PC-9 (cell line): ENCODE results near the gene OGFOD2. TPM values are rescaled to one million over a fixed set of nuclear protein-coding genes. Genes with fewer than 3 reads are reported as not detected.

ENCODE experiments used
- BruUV-seq: library from RNA; stranded (reverse); fragments of 400-500 nt; replicated peaks from 2 replicates; lab custom pipeline; 2021; lab: Mats Ljungman, UMichigan
- CTCF ChIA-PET: fragments of 300-600 bp; sonication (Branson Sonifier 250); formaldehyde crosslinking; loops from one replicate; lab custom pipeline; 2022; ENCODE audit warnings: antibody characterized with exemption; lab: Charles Lee
- POLR2A ChIA-PET: fragments of 300-600 bp; sonication (Branson Sonifier 250); formaldehyde crosslinking; loops from one replicate; lab custom pipeline; 2022; ENCODE audit warnings: antibody characterized with exemption; ENCODE audit not compliant: unreplicated experiment; lab: Charles Lee
- DNase-seq, 2 experiments: peaks; one replicate each; pipeline versions ENCODE4 v3.0.0 to v3.0.0-alpha.2; 2015 to 2022; ENCODE audit warnings: mixed read lengths in 1 of 2
- H2AFZ ChIP-seq: fragments of 200-600 bp; sonication (generic); 2 replicates; pipeline ENCODE4 v1.8.1; 2017; ENCODE audit warnings: antibody characterized with exemption
- H3F3A ChIP-seq: fragments of 200-600 bp; sonication (generic); 2 replicates; pipeline ENCODE4 v1.8.1; 2017; ENCODE audit warnings: antibody characterized with exemption, mild to moderate bottlenecking, low read depth; ENCODE audit not compliant: insufficient read depth
- H3K27ac ChIP-seq: fragments of 200-600 bp; sonication (generic); 2 replicates; pipeline ENCODE4 v1.6.1; 2016; ENCODE audit warnings: mixed run types
- H3K27me3 ChIP-seq: fragments of 200-600 bp; sonication (generic); 2 replicates; pipeline ENCODE4 v1.6.1; 2016; ENCODE audit warnings: low read depth, mixed run types; ENCODE audit not compliant: insufficient read depth
- H3K36me3 ChIP-seq: fragments of 200-600 bp; sonication (generic); 2 replicates; pipeline ENCODE4 v1.6.1; 2016; ENCODE audit warnings: low read depth, mixed run types
- H3K4me1 ChIP-seq: fragments of 200-600 bp; sonication (generic); replicated peaks from 2 replicates; pipeline ENCODE4 v1.6.1; 2016; ENCODE audit warnings: mixed run types; ENCODE audit not compliant: insufficient read depth
- H3K4me2 ChIP-seq: fragments of 200-600 bp; sonication (generic); 2 replicates; pipeline ENCODE4 v1.6.1; 2017; ENCODE audit warnings: mixed run types
- H3K4me3 ChIP-seq: fragments of 200-600 bp; sonication (generic); 2 replicates; pipeline ENCODE4 v1.6.1; 2016; ENCODE audit warnings: mixed run types
- H3K79me2 ChIP-seq: fragments of 200-600 bp; sonication (generic); 2 replicates; pipeline ENCODE4 v1.6.1; 2017; ENCODE audit warnings: low read depth, mixed run types
- H3K9me2 ChIP-seq: fragments of 200-600 bp; sonication (generic); 2 replicates; pipeline ENCODE4 v1.8.1; 2017; ENCODE audit warnings: mild to moderate bottlenecking; ENCODE audit not compliant: insufficient read depth
- H3K9me3 ChIP-seq: fragments of 200-600 bp; sonication (generic); 2 replicates; pipeline ENCODE4 v1.8.1; 2016; ENCODE audit warnings: low read depth; ENCODE audit not compliant: insufficient read depth
- H4K20me1 ChIP-seq: fragments of 200-600 bp; sonication (generic); 2 replicates; pipeline ENCODE4 v1.8.1; 2017; ENCODE audit not compliant: insufficient read depth
- EZH2 ChIP-seq: fragments of 200-600 bp; sonication (generic); IDR thresholded peaks from 2 replicates; pipeline ENCODE4 v1.8.0; 2017; ENCODE audit warnings: antibody characterized with exemption, low read depth
- intact Hi-C: fragments of 100-400 bp; cut with micrococcal nuclease; formaldehyde crosslinking; loops from one replicate; pipeline ENCODE4 v1.10.0; 2022; ENCODE audit not compliant: unreplicated experiment
- total RNA-seq: library from RNA; stranded (reverse); gene quantifications from 2 replicates; pipeline ENCODE4 v1.2.3, GENCODE V29; 2021
- TF ChIP-seq, protein P1 (sequence below): fragments of 200-600 bp; sonication (generic); conservative IDR thresholded peaks from 2 replicates; pipeline ENCODE4 v1.6.1; 2017; ENCODE audit warnings: mixed run types, antibody characterized with exemption, mild to moderate bottlenecking, moderate library complexity

OGFOD2 gene
- total RNA-seq, 1 experiment from 2014 or later = 33.5 TPM

DNA sequence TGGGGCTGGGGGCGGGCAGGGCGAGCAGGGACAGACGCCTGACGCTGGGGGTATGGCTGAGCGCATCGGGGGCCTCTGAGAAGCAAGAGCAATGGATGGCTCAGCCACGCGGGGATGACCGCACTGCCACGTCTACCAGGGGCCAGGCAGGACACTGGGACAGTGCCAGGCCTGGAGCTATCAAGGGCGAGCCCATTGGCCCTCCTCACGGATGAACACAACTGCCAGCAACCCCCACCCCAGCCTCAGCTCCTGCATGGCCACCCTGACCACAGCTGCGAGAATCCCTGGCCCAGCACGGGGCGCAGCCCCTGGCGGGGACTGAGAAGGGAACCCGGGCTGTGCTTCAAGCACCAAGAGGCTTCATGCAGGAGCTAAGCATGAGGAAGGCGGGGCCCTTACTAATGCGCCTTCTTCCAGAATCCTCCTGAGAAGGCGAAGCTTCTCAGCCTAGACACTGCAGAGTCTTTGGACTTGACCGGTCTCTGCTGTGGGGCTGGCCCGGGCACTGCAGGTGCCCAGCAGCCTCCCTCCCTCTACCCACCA lies 14.9 kb downstream of the OGFOD2 start:
- Histone ChIP-seq H3K4me1 (no peaks in the 10 kb centered on the region), H3K4me2 (no peak overlapping the region), H3K27ac (no peak overlapping the region), H2AFZ (no peak overlapping the region), H3K36me3 (no peaks in the 10 kb centered on the region), H3K9me3 (no peaks in the 10 kb centered on the region), H4K20me1 (no peaks in the 10 kb centered on the region), H3F3A (no peaks in the 10 kb centered on the region), H3K79me2 (no peaks in the 10 kb centered on the region), H3K27me3 (no peaks in the 10 kb centered on the region), H3K9me2 (no peaks in the 10 kb centered on the region), H3K4me3 (no peak overlapping the region)
- no peak for DNase-seq
- POLR2A ChIA-PET = no interaction called here
- CTCF ChIA-PET = interaction anchor here (0.7 kb wide), 1 partner anchor 212 kb away, joined by 3 read pairs; no protein-coding TSS in a partner anchor
- intact Hi-C loops = loop anchor here (10.0 kb wide), 1 partner anchor 175 kb away; no protein-coding TSS in a partner anchor
- no TSS peak for BruUV-seq
- TF ChIP-seq, protein P1, sequence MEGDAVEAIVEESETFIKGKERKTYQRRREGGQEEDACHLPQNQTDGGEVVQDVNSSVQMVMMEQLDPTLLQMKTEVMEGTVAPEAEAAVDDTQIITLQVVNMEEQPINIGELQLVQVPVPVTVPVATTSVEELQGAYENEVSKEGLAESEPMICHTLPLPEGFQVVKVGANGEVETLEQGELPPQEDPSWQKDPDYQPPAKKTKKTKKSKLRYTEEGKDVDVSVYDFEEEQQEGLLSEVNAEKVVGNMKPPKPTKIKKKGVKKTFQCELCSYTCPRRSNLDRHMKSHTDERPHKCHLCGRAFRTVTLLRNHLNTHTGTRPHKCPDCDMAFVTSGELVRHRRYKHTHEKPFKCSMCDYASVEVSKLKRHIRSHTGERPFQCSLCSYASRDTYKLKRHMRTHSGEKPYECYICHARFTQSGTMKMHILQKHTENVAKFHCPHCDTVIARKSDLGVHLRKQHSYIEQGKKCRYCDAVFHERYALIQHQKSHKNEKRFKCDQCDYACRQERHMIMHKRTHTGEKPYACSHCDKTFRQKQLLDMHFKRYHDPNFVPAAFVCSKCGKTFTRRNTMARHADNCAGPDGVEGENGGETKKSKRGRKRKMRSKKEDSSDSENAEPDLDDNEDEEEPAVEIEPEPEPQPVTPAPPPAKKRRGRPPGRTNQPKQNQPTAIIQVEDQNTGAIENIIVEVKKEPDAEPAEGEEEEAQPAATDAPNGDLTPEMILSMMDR = no peak
- no peak for TF ChIP-seq EZH2

DNA sequence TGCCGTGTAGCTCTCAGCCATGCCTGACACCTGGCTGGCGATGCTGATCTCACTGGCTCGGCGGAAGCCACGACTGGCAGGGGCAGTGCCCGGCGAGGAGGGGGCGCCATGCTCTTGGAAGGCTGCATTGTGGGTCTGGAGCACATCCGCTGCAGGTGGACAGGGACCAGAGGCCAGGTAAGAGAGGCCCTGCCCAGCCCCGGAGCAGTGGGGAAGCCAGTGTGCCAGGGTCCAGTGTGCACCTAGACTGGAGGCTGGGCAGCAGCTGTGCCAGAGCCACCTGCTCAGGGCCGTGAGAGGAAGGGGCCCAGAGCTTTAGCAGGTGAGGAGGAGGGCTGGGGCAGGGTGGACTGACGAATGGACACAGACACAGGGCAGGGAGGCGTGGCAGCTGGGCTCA lies 15.5 kb downstream of the OGFOD2 start:
- H3F3A ChIP-seq = no peaks in the 10 kb centered on the region
- TF ChIP-seq, protein P1 = no peak
- TF ChIP-seq EZH2 = no peak
- no peak overlapping the region for H3K4me3 ChIP-seq
- no peaks in the 10 kb centered on the region for H4K20me1 ChIP-seq
- H2AFZ ChIP-seq = no peak overlapping the region
- no peaks in the 10 kb centered on the region for H3K9me2 ChIP-seq
- CTCF ChIA-PET = interaction anchor here (0.7 kb wide), 1 partner anchor 211 kb away, joined by 3 read pairs; no protein-coding TSS in a partner anchor
- no peaks in the 10 kb centered on the region for H3K9me3 ChIP-seq
- no peaks in the 10 kb centered on the region for H3K36me3 ChIP-seq
- BruUV-seq = no TSS peak
- POLR2A ChIA-PET = no interaction called here
- no peak for DNase-seq
- intact Hi-C loops = no loop called here
- no peak overlapping the region for H3K27ac ChIP-seq
- no peak overlapping the region for H3K4me2 ChIP-seq
- H3K79me2 ChIP-seq = no peaks in the 10 kb centered on the region
- no peaks in the 10 kb centered on the region for H3K4me1 ChIP-seq
- H3K27me3 ChIP-seq = no peaks in the 10 kb centered on the region

DNA sequence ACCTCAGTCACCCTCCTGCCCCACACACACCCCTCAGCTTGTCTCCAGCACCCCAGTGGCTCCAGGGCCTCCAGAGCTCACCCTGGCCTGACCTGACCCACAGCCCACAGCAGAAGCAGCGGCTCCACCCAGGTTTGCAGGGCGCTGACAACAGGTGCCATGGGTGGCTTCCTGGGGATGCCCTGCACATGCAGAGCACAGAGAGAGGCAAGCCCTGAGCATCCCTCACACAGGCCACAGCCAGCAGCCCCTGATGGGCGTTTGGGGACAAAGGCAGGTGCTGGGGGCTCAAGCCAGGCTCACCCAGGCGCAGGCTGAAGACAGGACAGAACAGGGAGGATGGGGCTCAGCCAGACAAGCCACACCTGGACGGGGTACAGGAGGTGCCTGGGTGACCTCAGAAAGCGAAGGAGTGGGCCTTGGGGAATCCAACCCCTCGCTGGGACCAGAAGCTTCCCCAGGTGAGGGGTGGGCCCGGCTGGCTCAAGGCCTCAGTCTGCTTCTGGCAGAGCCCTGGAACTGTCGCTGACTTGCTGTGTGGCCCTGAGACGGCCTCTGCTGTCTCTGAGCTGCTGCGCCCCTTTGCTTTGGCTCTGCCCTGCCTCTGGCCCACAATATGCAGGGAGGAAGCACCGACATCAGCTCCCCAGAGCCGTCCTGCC lies 16.0 kb downstream of the OGFOD2 start:
- Histone ChIP-seq H3K4me3 (no peak overlapping the region), H3K36me3 (no peaks in the 10 kb centered on the region), H4K20me1 (no peaks in the 10 kb centered on the region), H3K4me1 (no peaks in the 10 kb centered on the region), H3K9me3 (no peaks in the 10 kb centered on the region), H2AFZ (no peak overlapping the region), H3F3A (no peaks in the 10 kb centered on the region), H3K27ac (no peak overlapping the region), H3K27me3 (no peaks in the 10 kb centered on the region), H3K79me2 (no peaks in the 10 kb centered on the region), H3K9me2 (no peaks in the 10 kb centered on the region), H3K4me2 (no peak overlapping the region)
- CTCF ChIA-PET = no interaction called here
- BruUV-seq = no TSS peak
- TF ChIP-seq EZH2 = no peak
- TF ChIP-seq, protein P1 = no peak
- POLR2A ChIA-PET = no interaction called here
- no peak for DNase-seq
- intact Hi-C loops = no loop called here
